ENCODE measurements around the gene FBXO24. TPM values are rescaled to one million over a fixed set of nuclear protein-coding genes. Genes with fewer than 3 reads are reported as not detected.

The FBXO24 gene
- total and polyA plus RNA-seq, 2 of the 4 experiments (the other 2 are of a cell fraction): 0.43 to 0.54 TPM

DNA sequence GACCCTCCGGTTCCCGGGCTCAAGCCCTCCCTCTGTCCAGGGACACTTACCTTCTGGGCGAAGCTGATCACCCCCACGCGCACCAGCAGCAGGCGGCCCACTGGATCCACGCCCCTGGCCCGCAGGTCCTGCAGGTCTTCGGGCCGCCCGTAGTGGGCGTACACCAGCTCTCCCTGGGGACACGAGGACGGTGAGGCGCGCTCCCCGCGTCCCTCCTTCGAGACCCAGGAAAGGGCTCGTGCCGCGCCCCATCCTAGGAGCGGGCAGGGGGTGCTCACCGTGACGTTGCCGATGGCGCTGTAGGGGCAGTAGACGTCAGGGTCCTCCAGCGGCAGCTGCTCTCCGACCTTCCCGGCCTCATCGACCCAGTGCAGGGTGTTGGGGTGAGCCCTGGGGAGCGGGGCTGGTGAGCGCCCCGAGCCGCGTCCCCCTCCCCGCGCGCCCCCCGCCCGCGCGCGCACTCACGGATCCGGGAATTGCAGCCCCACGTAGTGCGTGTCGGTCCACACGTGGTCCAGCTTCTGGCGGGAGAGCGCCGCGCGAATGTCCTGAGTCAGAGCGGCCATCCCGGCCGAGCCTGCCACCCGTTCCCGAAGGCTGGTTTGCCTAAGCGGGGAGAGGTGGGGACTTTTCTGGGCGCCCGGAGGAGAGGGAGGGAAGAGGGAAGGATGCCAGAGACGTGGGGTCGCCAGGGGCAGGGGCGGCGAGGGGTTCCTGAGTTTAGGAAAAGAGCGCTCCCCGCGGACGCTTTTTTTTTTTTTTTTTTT, 47.0 kb downstream of the FBXO24 start:
- peak overlapping the region; percentile 31; the same call in 1 of the 2 replicates for H3K9ac ChIP-seq (ENCODE audit: low read depth, low read length)
- DNase-seq: peak; percentile 29
- dilution Hi-C loops (cut with HindIII; ENCODE audit: low sequenced_read_pairs, unreplicated experiment) (no loop called here), in situ Hi-C loops (cut with MboI; ENCODE audit: low sequenced_read_pairs) (no loop called here), intact Hi-C loops (cut with micrococcal nuclease) (no loop called here)
- H3K4me3 ChIP-seq (ENCODE audit: insufficient read depth, low read depth, low read length): peak overlapping the region; percentile 42
- H4K20me1 ChIP-seq (ENCODE audit: insufficient read depth, low read length): no peaks in the 10 kb centered on the region
- H3K9me3 ChIP-seq (ENCODE audit: control insufficient read depth, insufficient read depth, low read length): no peaks in the 10 kb centered on the region
- H3K27ac ChIP-seq (ENCODE audit: insufficient read depth, low read length): no peak overlapping the region; the same call in 1 of the 2 replicates
- no peak overlapping the region; a peak in 2 of 4 replicates for H4K8ac ChIP-seq (ENCODE audit: low read depth in 2 of 2, low read length in 2 of 2)
- H3K56ac ChIP-seq (ENCODE audit: extremely low read depth, insufficient read depth, low read length): no peak overlapping the region
- peak overlapping the region; percentile 73 for H3K4me2 ChIP-seq (ENCODE audit: low read depth, low read length)
- H3K27me3 ChIP-seq (ENCODE audit: control insufficient read depth, insufficient read depth, low read length): peaks cover 29% of the 10 kb centered on the region
- 4% methylated on average over 55 of the region's 72 CpGs; no CpG with 5 or more reads in 1 of the 2 experiments for WGBS, 2 experiments (ENCODE audit: extremely low coverage in 2 of 2, insufficient read length in 1 of 2)
- ATAC-seq (ENCODE audit: low read depth): peak; percentile 80
- H3K14ac ChIP-seq (replicated peaks; ENCODE audit: low read depth, low read length): no peak overlapping the region
- no peaks in the 10 kb centered on the region for H3K36me3 ChIP-seq (ENCODE audit: control insufficient read depth, insufficient read depth, low read length)
- no peak overlapping the region for H2BK15ac ChIP-seq (ENCODE audit: low read depth, low read length)
- H3K23ac ChIP-seq (ENCODE audit: low read depth, low read length): no peak overlapping the region
- no peaks in the 10 kb centered on the region for H3K79me1 ChIP-seq (ENCODE audit: low read depth in 1 of 2, low read length in 2 of 2)
- peak overlapping the region; percentile 87 for H2AFZ ChIP-seq (replicated peaks; ENCODE audit: low read length, poor library complexity)
- peak overlapping the region; percentile 71 for H2AK9ac ChIP-seq (replicated peaks; ENCODE audit: low read depth, low read length, poor library complexity)
- H2BK120ac ChIP-seq (ENCODE audit: low read depth, low read length): no peak overlapping the region
- H2BK5ac ChIP-seq (ENCODE audit: low read depth, low read length, poor library complexity, severe bottlenecking): no peak overlapping the region
- 0 out of 2 replicates have a peak overlapping the region, but pooled peaks have one; percentile 16 for H3K4ac ChIP-seq (ENCODE audit: low read depth, low read length)
- H4K5ac ChIP-seq (ENCODE audit: low read depth, low read length): peak overlapping the region; percentile 7; the same call in 1 of the 2 replicates
- no peak overlapping the region for H3K18ac ChIP-seq (ENCODE audit: low read depth, low read length)
- BruUV-seq (replicated peaks): no TSS peak
- H3K4me1 ChIP-seq (ENCODE audit: control insufficient read depth, insufficient read depth, low read length): no peaks in the 10 kb centered on the region; the same call in 1 of the 2 replicates
- TF ChIP-seq, protein P1, sequence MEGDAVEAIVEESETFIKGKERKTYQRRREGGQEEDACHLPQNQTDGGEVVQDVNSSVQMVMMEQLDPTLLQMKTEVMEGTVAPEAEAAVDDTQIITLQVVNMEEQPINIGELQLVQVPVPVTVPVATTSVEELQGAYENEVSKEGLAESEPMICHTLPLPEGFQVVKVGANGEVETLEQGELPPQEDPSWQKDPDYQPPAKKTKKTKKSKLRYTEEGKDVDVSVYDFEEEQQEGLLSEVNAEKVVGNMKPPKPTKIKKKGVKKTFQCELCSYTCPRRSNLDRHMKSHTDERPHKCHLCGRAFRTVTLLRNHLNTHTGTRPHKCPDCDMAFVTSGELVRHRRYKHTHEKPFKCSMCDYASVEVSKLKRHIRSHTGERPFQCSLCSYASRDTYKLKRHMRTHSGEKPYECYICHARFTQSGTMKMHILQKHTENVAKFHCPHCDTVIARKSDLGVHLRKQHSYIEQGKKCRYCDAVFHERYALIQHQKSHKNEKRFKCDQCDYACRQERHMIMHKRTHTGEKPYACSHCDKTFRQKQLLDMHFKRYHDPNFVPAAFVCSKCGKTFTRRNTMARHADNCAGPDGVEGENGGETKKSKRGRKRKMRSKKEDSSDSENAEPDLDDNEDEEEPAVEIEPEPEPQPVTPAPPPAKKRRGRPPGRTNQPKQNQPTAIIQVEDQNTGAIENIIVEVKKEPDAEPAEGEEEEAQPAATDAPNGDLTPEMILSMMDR (conservative IDR thresholded peaks at IDR 0.05; ENCODE audit: low read depth, low read length): peak; percentile 25; the same call in 1 of the 2 replicates
- TF ChIP-seq CHD1 (IDR thresholded peaks at IDR 0.05; ENCODE audit: low read depth, low read length) (no peak), MXI1 (IDR thresholded peaks at IDR 0.05; ENCODE audit: borderline replicate concordance, low read depth, low read length) (peak; percentile 42; the same call in 1 of the 2 replicates)
- TF ChIP-seq, protein P2, sequence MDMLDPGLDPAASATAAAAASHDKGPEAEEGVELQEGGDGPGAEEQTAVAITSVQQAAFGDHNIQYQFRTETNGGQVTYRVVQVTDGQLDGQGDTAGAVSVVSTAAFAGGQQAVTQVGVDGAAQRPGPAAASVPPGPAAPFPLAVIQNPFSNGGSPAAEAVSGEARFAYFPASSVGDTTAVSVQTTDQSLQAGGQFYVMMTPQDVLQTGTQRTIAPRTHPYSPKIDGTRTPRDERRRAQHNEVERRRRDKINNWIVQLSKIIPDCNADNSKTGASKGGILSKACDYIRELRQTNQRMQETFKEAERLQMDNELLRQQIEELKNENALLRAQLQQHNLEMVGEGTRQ (IDR thresholded peaks at IDR 0.05; ENCODE audit: low read depth, low read length): peak; percentile 77
- no peaks in the 10 kb centered on the region for H3K9me1 ChIP-seq (ENCODE audit: insufficient read depth, low read length)
- ChIA-PET POLR2A (ENCODE audit: unreplicated experiment) (interaction anchor here (0.5 kb wide), 2 partner anchors 45 to 1195 kb away, joined by 5 to 6 read pairs; partner anchors contain the start of gene PTCD1), CTCF (interaction anchor here (1.4 kb wide), 1 partner anchor 15 kb away, joined by 3 read pairs; no protein-coding TSS in a partner anchor)
- H2BK20ac ChIP-seq (ENCODE audit: low read depth, low read length): no peak overlapping the region
- no peak overlapping the region; the same call in 1 of the 2 replicates for H4K91ac ChIP-seq (ENCODE audit: insufficient read depth, low read depth, low read length)
- no peak overlapping the region for H2AK5ac ChIP-seq (ENCODE audit: low read depth, low read length)

Data from IMR-90 (cell line).